B cell (primary cell): ENCODE results near the gene CADM2. TPM values are rescaled to one million over a fixed set of nuclear protein-coding genes. Genes with fewer than 3 reads are reported as not detected.

Source experiments
- ATAC-seq: fragments of 200-7000 bp; cut with Tn5 transposase; one replicate; pipeline ENCODE4 v1.10.0; 2021; ENCODE audit warnings: low read depth, mild to moderate bottlenecking, moderate number of reproducible peaks, moderate library complexity
- CTCF ChIA-PET: fragments of 350-600 bp; sonication (Branson Sonifier 250); formaldehyde crosslinking; loops from one replicate; lab custom pipeline; 2021; ENCODE audit warnings: antibody characterized with exemption, inconsistent platforms; lab: Charles Lee
- POLR2A ChIA-PET: fragments of 350-600 bp; sonication (Branson Sonifier 250); formaldehyde crosslinking; loops from one replicate; lab custom pipeline; 2021; ENCODE audit warnings: antibody characterized with exemption; lab: Charles Lee
- DNase-seq: peaks from one replicate; pipeline ENCODE4 v3.0.0; 2013
- H2AFZ ChIP-seq: 2 replicates; pipeline ENCODE4 v1.6.1; 2012; ENCODE audit warnings: mild to moderate bottlenecking, low read depth, low read length; ENCODE audit not compliant: insufficient read depth, poor library complexity, severe bottlenecking
- H3K27ac ChIP-seq, 2 donors: 1 replicate in 1 of 2; 2 replicates in 1 of 2; pipeline ENCODE4 v1.5.1; 2012 to 2013; ENCODE audit warnings: low read length in 2 of 2, mild to moderate bottlenecking in 2 of 2, moderate library complexity in 1 of 2
- H3K27me3 ChIP-seq, 4 experiments: fragments of 200-600 bp in 1 of 4; sonication (generic) in 1 of 4; replicated peaks in 1 of 4; 1 replicate in 2 of 4; 2 replicates in 2 of 4; pipeline versions ENCODE4 v1.6.1 to v1.7.0; 2013 to 2016; ENCODE audit warnings: low read length in 3 of 4, mild to moderate bottlenecking in 2 of 4, mixed read lengths in 1 of 4, moderate library complexity in 1 of 4; ENCODE audit not compliant: insufficient read depth in 4 of 4, control insufficient read depth in 3 of 4; ENCODE audit errors: control extremely low read depth in 1 of 4
- H3K36me3 ChIP-seq, 2 experiments: replicated peaks in 1 of 2; 1 replicate in 1 of 2; 2 replicates in 1 of 2; pipeline versions ENCODE4 v1.6.1 to v1.7.1; 2013; ENCODE audit warnings: low read length in 1 of 2; ENCODE audit not compliant: insufficient read depth in 2 of 2, control insufficient read depth in 1 of 2; ENCODE audit errors: control extremely low read depth in 1 of 2, extremely low read depth in 1 of 2
- H3K4me1 ChIP-seq, 2 donors: fragments of 200-600 bp in 1 of 2; sonication (generic) in 1 of 2; 1 replicate in 1 of 2; 2 replicates in 1 of 2; pipeline versions ENCODE4 v1.5.1 to v1.6.1; 2013 to 2017; ENCODE audit warnings: low read length in 2 of 2; ENCODE audit not compliant: control insufficient read depth in 2 of 2, insufficient read depth in 2 of 2
- H3K4me2 ChIP-seq: replicated peaks from 2 replicates; pipeline ENCODE3; 2012; ENCODE audit warnings: mild to moderate bottlenecking, low read depth, low read length; ENCODE audit not compliant: poor library complexity, severe bottlenecking
- H3K4me3 ChIP-seq, 5 experiments: fragments of 200-600 bp in 1 of 5; sonication (generic) in 1 of 5; 1 replicate in 3 of 5; 2 replicates in 2 of 5; pipeline versions ENCODE4 v1.5.1 to v1.7.0; 2011 to 2016; ENCODE audit warnings: low read length in 4 of 5, mild to moderate bottlenecking in 4 of 5, low read depth in 2 of 5, control low read depth in 1 of 5, moderate library complexity in 1 of 5; ENCODE audit not compliant: insufficient read depth in 1 of 5; ENCODE audit errors: control extremely low read depth in 1 of 5, extremely low read depth in 1 of 5
- H3K79me2 ChIP-seq: fragments of 200-600 bp; sonication (generic); one replicate; pipeline ENCODE4 v1.6.0; 2016; ENCODE audit warnings: low read length; ENCODE audit not compliant: control insufficient read depth, insufficient read depth
- H3K9ac ChIP-seq: fragments of 200-600 bp; sonication (generic); 2 replicates; pipeline ENCODE4 v1.6.1; 2017; ENCODE audit warnings: mild to moderate bottlenecking, low read length, moderate library complexity
- H3K9me3 ChIP-seq, 3 donors: one replicate each; pipeline versions ENCODE4 v1.6.1 to v1.7.1; 2013; ENCODE audit warnings: low read length in 2 of 3; ENCODE audit not compliant: control insufficient read depth in 2 of 3, insufficient read depth in 1 of 3; ENCODE audit errors: control extremely low read depth in 1 of 3
- H4K20me1 ChIP-seq: 2 replicates; pipeline ENCODE4 v1.6.0; 2012; ENCODE audit warnings: mild to moderate bottlenecking, low read length; ENCODE audit not compliant: insufficient read depth, control insufficient read depth, poor library complexity, severe bottlenecking
- H3K27ac Mint-ChIP-seq: one replicate; pipeline ENCODE4 v1.8.0; 2021; ENCODE audit warnings: mixed read lengths
- H3K27me3 Mint-ChIP-seq: one replicate; pipeline ENCODE4 v1.8.0; 2021; ENCODE audit warnings: mixed read lengths
- H3K4me1 Mint-ChIP-seq: one replicate; pipeline ENCODE4 v1.8.0; 2021; ENCODE audit warnings: mixed read lengths
- H3K4me3 Mint-ChIP-seq: one replicate; pipeline ENCODE4 v1.8.0; 2021; ENCODE audit warnings: mixed read lengths
- H3K9me3 Mint-ChIP-seq: one replicate; pipeline ENCODE4 v1.8.0; 2022; ENCODE audit warnings: mixed read lengths; ENCODE audit not compliant: insufficient read depth
- CTCF ChIP-seq: fragments of 200-600 bp; IDR thresholded peaks from one replicate; pipeline ENCODE4 v1.8.0; 2022; ENCODE audit warnings: antibody characterized with exemption, mild to moderate bottlenecking
- EZH2 ChIP-seq: IDR thresholded peaks from 2 replicates; pipeline ENCODE4 v1.6.1; 2012; ENCODE audit warnings: borderline replicate concordance, low read depth, mild to moderate bottlenecking, moderate library complexity, low read length; ENCODE audit not compliant: insufficient read depth, poor library complexity, severe bottlenecking
- WGBS: methylation state at CpG from one replicate; pipeline ENCODE4 v1.1.5; 2013; ENCODE audit warnings: missing lambda C conversion rate; ENCODE audit not compliant: insufficient coverage; 5-methylcytosine and 5-hydroxymethylcytosine counted together
- intact Hi-C: fragments of 100-400 bp; cut with micrococcal nuclease; formaldehyde crosslinking; loops from one replicate; pipeline ENCODE4 v1.10.0; 2022
- polyA plus RNA-seq: library from polyadenylated mRNA; depleted of rRNA; stranded (reverse); fragments of >200 nt; gene quantifications from 2 replicates; pipeline ENCODE4 v1.2.3, GENCODE V29; 2012
- total RNA-seq, 2 donors: library from RNA; stranded (reverse); fragments of 120-200 nt in 1 of 2; gene quantifications; 1 replicate in 1 of 2; 2 replicates in 1 of 2; pipeline versions ENCODE4 v1.2.3 to v1.2.4, GENCODE V29; 2013 to 2022

Gene CADM2
- total and polyA plus RNA-seq, 2 donors (not counting 1 experiment from before 2014, with no cell fraction given): 0.10 to 0.37 TPM

GRCh38 chr3:84963137-84963536, 4.3 kb downstream of the CADM2 start:
- CTCF ChIA-PET: no interaction called here
- Mint-ChIP-seq H3K27ac (no peak overlapping the region), H3K27me3 (peaks cover 37% of the 10 kb centered on the region)

GRCh38 chr3:84965141-84965540, 6.4 kb downstream of the CADM2 start:
- peaks cover 0 to 4% (median 3%) of the 10 kb centered on the region in 3 donors for H3K9me3 ChIP-seq
- peaks cover 0 to 5% of the 10 kb centered on the region in 2 donors for H3K4me1 ChIP-seq
- no peaks in the 10 kb centered on the region for H3K36me3 ChIP-seq
- no CpG with 5 or more reads among the region's 1 CpG for WGBS
- POLR2A ChIA-PET: no interaction called here
- Mint-ChIP-seq H3K27ac (no peak overlapping the region), H3K9me3 (no peaks in the 10 kb centered on the region), H3K27me3 (peaks cover 25% of the 10 kb centered on the region), H3K4me3 (no peak overlapping the region), H3K4me1 (peaks cover 4% of the 10 kb centered on the region)
- H3K9ac ChIP-seq: no peak overlapping the region
- no peak overlapping the region for H2AFZ ChIP-seq
- no peak overlapping the region for H3K27ac ChIP-seq
- no peak overlapping the region for H3K4me3 ChIP-seq
- TF ChIP-seq EZH2: no peak
- TF ChIP-seq CTCF: no peak
- DNase-seq (no peak), ATAC-seq (no peak)
- H3K27me3 ChIP-seq: peaks cover 0 to 24% (median 19%) of the 10 kb centered on the region in 4 experiments
- no peak overlapping the region for H3K4me2 ChIP-seq
- CTCF ChIA-PET: no interaction called here
- no peaks in the 10 kb centered on the region for H3K79me2 ChIP-seq
- H4K20me1 ChIP-seq: no peaks in the 10 kb centered on the region
- intact Hi-C loops: no loop called here

More at GRCh38 chr3:84963137-84963536, 4.3 kb downstream of the CADM2 start:
- WGBS: 80% methylated on average over 1 of the region's 2 CpGs
- intact Hi-C loops: no loop called here
- Mint-ChIP-seq H3K9me3 (no peaks in the 10 kb centered on the region), H3K4me1 (peaks cover 21% of the 10 kb centered on the region), H3K4me3 (no peak overlapping the region)
- H3K9me3 ChIP-seq: peaks cover 0 to 20% (median 3%) of the 10 kb centered on the region in 3 donors
- H3K27ac ChIP-seq: no peak overlapping the region
- peaks cover 17 to 22% of the 10 kb centered on the region in 2 donors for H3K4me1 ChIP-seq
- no peaks in the 10 kb centered on the region for H4K20me1 ChIP-seq
- H3K4me3 ChIP-seq: no peak overlapping the region
- POLR2A ChIA-PET: no interaction called here
- H2AFZ ChIP-seq: no peak overlapping the region
- ATAC-seq: no peak
- no peak overlapping the region for H3K9ac ChIP-seq
- no peaks in the 10 kb centered on the region for H3K79me2 ChIP-seq
- H3K36me3 ChIP-seq: no peaks in the 10 kb centered on the region
- no peak overlapping the region for H3K4me2 ChIP-seq
- no peak for DNase-seq
- no peak for TF ChIP-seq CTCF
- TF ChIP-seq EZH2: no peak
- H3K27me3 ChIP-seq: peaks cover 0 to 40% (median 30%) of the 10 kb centered on the region in 4 experiments
